SK-N-SH treated with all-trans-retinoic acid at 6 μM for 48 hours (cell line): Measurements from ENCODE around the gene FTCD.

Source experiments
- ATAC-seq: fragments of 200-7000 bp; cut with Tn5 transposase; 3 replicates; pipeline ENCODE4 v1.9.1; 2020; ENCODE audit warnings: mild to moderate bottlenecking, moderate library complexity
- ARNTL ChIP-seq: fragments of 450-650 bp; formaldehyde crosslinking; IDR thresholded peaks from 2 replicates; pipeline ENCODE4 v1.5.0; 2020; ENCODE audit warnings: low read depth, mild to moderate bottlenecking, moderate library complexity, borderline replicate concordance
- BACH2 ChIP-seq: fragments of 250-450 bp; sonication (Bioruptor Pico); IDR thresholded peaks from 2 replicates; pipeline ENCODE4 v1.9.0; 2021; ENCODE audit warnings: mild to moderate bottlenecking, borderline replicate concordance
- CSDC2 ChIP-seq: fragments of 250-450 bp; sonication (Bioruptor Pico); IDR thresholded peaks from 2 replicates; pipeline ENCODE4 v1.5.0; 2020; ENCODE audit warnings: mild to moderate bottlenecking, moderate library complexity
- ESRRG ChIP-seq: fragments of 250-450 bp; sonication (Bioruptor Pico); IDR thresholded peaks from 2 replicates; pipeline ENCODE4 v1.6.1; 2021; ENCODE audit warnings: mild to moderate bottlenecking
- GLIS3 ChIP-seq: fragments of 250-450 bp; sonication (Bioruptor Pico); IDR thresholded peaks from 2 replicates; pipeline ENCODE4 v1.5.0; 2020; ENCODE audit warnings: mild to moderate bottlenecking, moderate library complexity
- ISL1 ChIP-seq: fragments of 250-450 bp; sonication (Bioruptor Pico); IDR thresholded peaks from 2 replicates; pipeline ENCODE4 v2.1.2; 2022; ENCODE audit warnings: mild to moderate bottlenecking, moderate library complexity
- OSR1 ChIP-seq: fragments of 250-450 bp; sonication (Bioruptor Pico); IDR thresholded peaks from 2 replicates; pipeline ENCODE4 v1.8.0; 2022; ENCODE audit warnings: moderate library complexity, mild to moderate bottlenecking, inconsistent platforms
- PPARA ChIP-seq: fragments of 250-450 bp; sonication (Bioruptor Pico); IDR thresholded peaks from 2 replicates; pipeline ENCODE4 v1.5.0; 2020; ENCODE audit warnings: mild to moderate bottlenecking, borderline replicate concordance
- RARB ChIP-seq: fragments of 250-450 bp; sonication (Bioruptor Pico); IDR thresholded peaks from 2 replicates; pipeline ENCODE4 v1.8.0; 2021; ENCODE audit warnings: mild to moderate bottlenecking, moderate library complexity
- SNAI2 ChIP-seq: fragments of 250-450 bp; sonication (Bioruptor Pico); IDR thresholded peaks from 2 replicates; pipeline ENCODE4 v1.5.0; 2020; ENCODE audit warnings: mild to moderate bottlenecking, moderate library complexity
- TCF4 ChIP-seq: fragments of 250-450 bp; sonication (Bioruptor Pico); IDR thresholded peaks from 2 replicates; pipeline ENCODE4 v1.8.0; 2021; ENCODE audit warnings: mild to moderate bottlenecking, moderate library complexity, borderline replicate concordance
- TOX ChIP-seq: fragments of 250-450 bp; sonication (Bioruptor Pico); IDR thresholded peaks from 2 replicates; pipeline ENCODE4 v1.8.0; 2021; ENCODE audit warnings: mild to moderate bottlenecking, moderate library complexity, borderline replicate concordance
- ZFP3 ChIP-seq: fragments of 250-450 bp; sonication (Bioruptor Pico); IDR thresholded peaks from 2 replicates; pipeline ENCODE4 v1.5.0; 2020; ENCODE audit warnings: mild to moderate bottlenecking, moderate library complexity
- ZFP30 ChIP-seq: fragments of 450-650 bp; formaldehyde crosslinking; IDR thresholded peaks from 2 replicates; pipeline ENCODE4 v1.5.0; 2022; ENCODE audit warnings: mild to moderate bottlenecking, moderate library complexity
- ZNF565 ChIP-seq: fragments of 450-650 bp; formaldehyde crosslinking; conservative IDR thresholded peaks from 2 replicates; pipeline ENCODE4 v1.5.0; 2020; ENCODE audit warnings: low read depth, mild to moderate bottlenecking, moderate library complexity
- ZNF70 ChIP-seq: fragments of 450-650 bp; formaldehyde crosslinking; IDR thresholded peaks from 2 replicates; pipeline ENCODE4 v1.5.0; 2020; ENCODE audit warnings: mild to moderate bottlenecking, moderate library complexity
- TF ChIP-seq, protein P1 (sequence below): fragments of 250-450 bp; sonication (Bioruptor Pico); IDR thresholded peaks from 2 replicates; pipeline ENCODE4 v1.5.1; 2020; ENCODE audit warnings: low read depth, mild to moderate bottlenecking, moderate library complexity
- TF ChIP-seq, protein P2 (sequence below): fragments of 250-450 bp; sonication (Bioruptor Pico); IDR thresholded peaks from 2 replicates; pipeline ENCODE4 v1.5.1; 2021; ENCODE audit warnings: mild to moderate bottlenecking, moderate library complexity
- TF ChIP-seq, protein P3 (sequence below): fragments of 250-450 bp; sonication (Bioruptor Pico); IDR thresholded peaks from 2 replicates; pipeline ENCODE4 v1.8.0; 2021; ENCODE audit warnings: low read depth, mild to moderate bottlenecking, moderate library complexity, borderline replicate concordance

Gene FTCD

DNA sequence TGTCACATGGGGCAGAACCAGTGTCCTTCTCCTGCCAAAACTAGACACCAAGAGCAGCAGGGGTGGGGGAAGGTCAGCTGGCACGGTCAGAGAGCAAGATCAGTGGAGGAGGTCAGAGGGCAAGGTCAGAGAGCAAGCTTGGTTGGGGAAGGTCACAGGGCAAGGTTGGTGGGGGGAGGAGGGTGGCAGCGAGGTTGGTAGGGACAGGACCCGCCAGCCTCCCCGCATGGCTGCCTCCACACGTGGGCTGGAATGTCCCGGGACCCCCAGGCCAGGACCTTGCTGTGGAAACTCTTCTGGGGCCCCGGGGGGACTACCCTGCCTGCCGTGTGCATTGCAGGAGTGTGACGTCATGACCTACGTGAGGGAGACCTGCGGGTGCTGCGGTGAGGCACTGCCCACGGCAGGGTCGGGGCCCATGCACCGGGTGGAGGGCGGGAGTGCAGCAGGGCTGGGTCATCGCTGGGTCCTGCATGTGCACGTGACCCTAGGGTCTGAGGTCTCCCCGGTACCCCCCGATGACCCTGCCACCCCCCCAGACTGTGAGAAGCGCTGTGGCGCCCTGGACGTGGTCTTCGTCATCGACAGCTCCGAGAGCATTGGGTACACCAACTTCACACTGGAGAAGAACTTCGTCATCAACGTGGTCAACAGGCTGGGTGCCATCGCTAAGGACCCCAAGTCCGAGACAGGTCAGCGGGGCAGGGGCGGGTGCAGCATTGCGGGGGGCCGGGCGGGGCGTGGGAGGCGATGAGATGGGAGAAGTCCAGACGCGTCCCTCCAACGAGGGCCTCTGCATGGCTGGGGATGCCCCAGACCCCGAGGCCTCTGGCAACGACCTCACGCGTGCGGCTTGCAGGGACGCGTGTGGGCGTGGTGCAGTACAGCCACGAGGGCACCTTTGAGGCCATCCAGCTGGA is 30.2 kb downstream of the FTCD start:
- no peak for ATAC-seq
- TF ChIP-seq RARB (CRISPR knock-in tag) = no peak
- TF ChIP-seq ESRRG (CRISPR knock-in tag) = no peak
- no peak for TF ChIP-seq TOX (CRISPR knock-in tag)
- no peak for TF ChIP-seq ARNTL (CRISPR knock-in tag)
- no peak for TF ChIP-seq OSR1 (CRISPR knock-in tag)
- no peak for TF ChIP-seq SNAI2 (CRISPR knock-in tag)
- TF ChIP-seq, protein P1, sequence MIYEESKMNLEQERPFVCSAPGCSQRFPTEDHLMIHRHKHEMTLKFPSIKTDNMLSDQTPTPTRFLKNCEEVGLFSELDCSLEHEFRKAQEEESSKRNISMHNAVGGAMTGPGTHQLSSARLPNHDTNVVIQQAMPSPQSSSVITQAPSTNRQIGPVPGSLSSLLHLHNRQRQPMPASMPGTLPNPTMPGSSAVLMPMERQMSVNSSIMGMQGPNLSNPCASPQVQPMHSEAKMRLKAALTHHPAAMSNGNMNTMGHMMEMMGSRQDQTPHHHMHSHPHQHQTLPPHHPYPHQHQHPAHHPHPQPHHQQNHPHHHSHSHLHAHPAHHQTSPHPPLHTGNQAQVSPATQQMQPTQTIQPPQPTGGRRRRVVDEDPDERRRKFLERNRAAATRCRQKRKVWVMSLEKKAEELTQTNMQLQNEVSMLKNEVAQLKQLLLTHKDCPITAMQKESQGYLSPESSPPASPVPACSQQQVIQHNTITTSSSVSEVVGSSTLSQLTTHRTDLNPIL (CRISPR knock-in tag) = no peak
- no peak for TF ChIP-seq BACH2
- TF ChIP-seq PPARA (CRISPR knock-in tag) = no peak
- TF ChIP-seq, protein P2, sequence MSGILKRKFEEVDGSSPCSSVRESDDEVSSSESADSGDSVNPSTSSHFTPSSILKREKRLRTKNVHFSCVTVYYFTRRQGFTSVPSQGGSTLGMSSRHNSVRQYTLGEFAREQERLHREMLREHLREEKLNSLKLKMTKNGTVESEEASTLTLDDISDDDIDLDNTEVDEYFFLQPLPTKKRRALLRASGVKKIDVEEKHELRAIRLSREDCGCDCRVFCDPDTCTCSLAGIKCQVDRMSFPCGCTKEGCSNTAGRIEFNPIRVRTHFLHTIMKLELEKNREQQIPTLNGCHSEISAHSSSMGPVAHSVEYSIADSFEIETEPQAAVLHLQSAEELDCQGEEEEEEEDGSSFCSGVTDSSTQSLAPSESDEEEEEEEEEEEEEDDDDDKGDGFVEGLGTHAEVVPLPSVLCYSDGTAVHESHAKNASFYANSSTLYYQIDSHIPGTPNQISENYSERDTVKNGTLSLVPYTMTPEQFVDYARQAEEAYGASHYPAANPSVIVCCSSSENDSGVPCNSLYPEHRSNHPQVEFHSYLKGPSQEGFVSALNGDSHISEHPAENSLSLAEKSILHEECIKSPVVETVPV (CRISPR knock-in tag) = no peak

GRCh38 chr21:46124083-46124925 is 31.1 kb downstream of the FTCD start:
- ATAC-seq = no peak

GRCh38 chr21:46122758-46123683 is 32.4 kb downstream of the FTCD start:
- ATAC-seq = no peak
- TF ChIP-seq RARB (CRISPR knock-in tag) (no peak), ZFP3 (CRISPR knock-in tag) (no peak), ISL1 (CRISPR knock-in tag) (no peak), ARNTL (CRISPR knock-in tag) (no peak)

More at GRCh38 chr21:46124083-46124925, 31.1 kb downstream of the FTCD start:
- TF ChIP-seq, protein P2 (CRISPR knock-in tag) = no peak
- TF ChIP-seq ZFP30 (no peak), ZFP3 (CRISPR knock-in tag) (no peak)
- TF ChIP-seq, all 23 proteins: peak for 0

GRCh38 chr21:46122237-46122671 is 33.1 kb downstream of the FTCD start:
- no peak for TF ChIP-seq ZNF70 (CRISPR knock-in tag)
- TF ChIP-seq SNAI2 (CRISPR knock-in tag) = no peak
- no peak for TF ChIP-seq ZNF565 (CRISPR knock-in tag)
- TF ChIP-seq GLIS3 (CRISPR knock-in tag) = no peak
- TF ChIP-seq TCF4 (CRISPR knock-in tag) = no peak
- TF ChIP-seq OSR1 (CRISPR knock-in tag) = no peak
- no peak for TF ChIP-seq ARNTL (CRISPR knock-in tag)
- TF ChIP-seq, protein P3, sequence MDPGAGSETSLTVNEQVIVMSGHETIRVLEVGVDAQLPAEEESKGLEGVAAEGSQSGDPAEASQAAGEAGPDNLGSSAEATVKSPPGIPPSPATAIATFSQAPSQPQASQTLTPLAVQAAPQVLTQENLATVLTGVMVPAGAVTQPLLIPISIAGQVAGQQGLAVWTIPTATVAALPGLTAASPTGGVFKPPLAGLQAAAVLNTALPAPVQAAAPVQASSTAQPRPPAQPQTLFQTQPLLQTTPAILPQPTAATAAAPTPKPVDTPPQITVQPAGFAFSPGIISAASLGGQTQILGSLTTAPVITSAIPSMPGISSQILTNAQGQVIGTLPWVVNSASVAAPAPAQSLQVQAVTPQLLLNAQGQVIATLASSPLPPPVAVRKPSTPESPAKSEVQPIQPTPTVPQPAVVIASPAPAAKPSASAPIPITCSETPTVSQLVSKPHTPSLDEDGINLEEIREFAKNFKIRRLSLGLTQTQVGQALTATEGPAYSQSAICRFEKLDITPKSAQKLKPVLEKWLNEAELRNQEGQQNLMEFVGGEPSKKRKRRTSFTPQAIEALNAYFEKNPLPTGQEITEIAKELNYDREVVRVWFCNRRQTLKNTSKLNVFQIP = no peak
- no peak for TF ChIP-seq CSDC2 (CRISPR knock-in tag)
- ATAC-seq = no peak
